ENCODE results near the gene RALGAPB. TPM values are rescaled to one million over a fixed set of nuclear protein-coding genes. Genes with fewer than 3 reads are reported as not detected.

Gene RALGAPB
- polyA plus RNA-seq, 2 of the 4 experiments (the other 2 are of a cell fraction), result 15.1 to 35.9 TPM

GRCh38 chr20:38548356-38549083, 75.9 kb downstream of the RALGAPB start:
- DNase-seq (ENCODE audit: low read depth in 1 of 2, low spot score in 1 of 2), result no peak
- no peaks in the 10 kb centered on the region for H3K9me3 ChIP-seq
- H3K4me2 ChIP-seq, result no peak overlapping the region
- no peak overlapping the region for H3K27ac ChIP-seq
- no peak for ATAC-seq
- TF ChIP-seq, protein P1, sequence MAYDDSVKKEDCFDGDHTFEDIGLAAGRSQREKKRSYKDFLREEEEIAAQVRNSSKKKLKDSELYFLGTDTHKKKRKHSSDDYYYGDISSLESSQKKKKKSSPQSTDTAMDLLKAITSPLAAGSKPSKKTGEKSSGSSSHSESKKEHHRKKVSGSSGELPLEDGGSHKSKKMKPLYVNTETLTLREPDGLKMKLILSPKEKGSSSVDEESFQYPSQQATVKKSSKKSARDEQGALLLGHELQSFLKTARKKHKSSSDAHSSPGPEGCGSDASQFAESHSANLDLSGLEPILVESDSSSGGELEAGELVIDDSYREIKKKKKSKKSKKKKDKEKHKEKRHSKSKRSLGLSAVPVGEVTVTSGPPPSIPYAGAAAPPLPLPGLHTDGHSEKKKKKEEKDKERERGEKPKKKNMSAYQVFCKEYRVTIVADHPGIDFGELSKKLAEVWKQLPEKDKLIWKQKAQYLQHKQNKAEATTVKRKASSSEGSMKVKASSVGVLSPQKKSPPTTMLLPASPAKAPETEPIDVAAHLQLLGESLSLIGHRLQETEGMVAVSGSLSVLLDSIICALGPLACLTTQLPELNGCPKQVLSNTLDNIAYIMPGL (CRISPR knock-in tag; IDR thresholded peaks at IDR 0.05; ENCODE audit: borderline replicate concordance), result no peak
- TF ChIP-seq PHF8 (IDR thresholded peaks at IDR 0.05; ENCODE audit: borderline replicate concordance, low read depth) (no peak), SREBF2 (IDR thresholded peaks at IDR 0.05) (no peak), ZFP36 (IDR thresholded peaks at IDR 0.05; ENCODE audit: borderline replicate concordance, partially characterized antibody) (no peak), RARB (CRISPR knock-in tag; IDR thresholded peaks at IDR 0.05) (no peak), MAZ (IDR thresholded peaks at IDR 0.05; ENCODE audit: borderline replicate concordance, low read depth, low read length) (no peak), EP300 (IDR thresholded peaks at IDR 0.05) (no peak), KDM5A (IDR thresholded peaks at IDR 0.05) (no peak), CBX2 (IDR thresholded peaks at IDR 0.05; ENCODE audit: borderline replicate concordance, low read depth) (no peak), POLR2AphosphoS2 (conservative IDR thresholded peaks at IDR 0.05; ENCODE audit: low read length) (no peak), ATOH8 (CRISPR knock-in tag; IDR thresholded peaks at IDR 0.05; ENCODE audit: low read depth) (no peak), EHMT2 (IDR thresholded peaks at IDR 0.05; ENCODE audit: low read depth) (no peak), E2F6 (IDR thresholded peaks at IDR 0.05; ENCODE audit: borderline replicate concordance, low read depth) (no peak), MAFK (IDR thresholded peaks at IDR 0.05; ENCODE audit: partially characterized antibody) (no peak), SMC3 (IDR thresholded peaks at IDR 0.05) (no peak), HOXB13 (CRISPR knock-in tag; IDR thresholded peaks at IDR 0.05; ENCODE audit: low read depth) (no peak), HES2 (IDR thresholded peaks at IDR 0.05) (no peak), ZNF302 (CRISPR knock-in tag; IDR thresholded peaks at IDR 0.05) (no peak)
- TF ChIP-seq, protein P2, sequence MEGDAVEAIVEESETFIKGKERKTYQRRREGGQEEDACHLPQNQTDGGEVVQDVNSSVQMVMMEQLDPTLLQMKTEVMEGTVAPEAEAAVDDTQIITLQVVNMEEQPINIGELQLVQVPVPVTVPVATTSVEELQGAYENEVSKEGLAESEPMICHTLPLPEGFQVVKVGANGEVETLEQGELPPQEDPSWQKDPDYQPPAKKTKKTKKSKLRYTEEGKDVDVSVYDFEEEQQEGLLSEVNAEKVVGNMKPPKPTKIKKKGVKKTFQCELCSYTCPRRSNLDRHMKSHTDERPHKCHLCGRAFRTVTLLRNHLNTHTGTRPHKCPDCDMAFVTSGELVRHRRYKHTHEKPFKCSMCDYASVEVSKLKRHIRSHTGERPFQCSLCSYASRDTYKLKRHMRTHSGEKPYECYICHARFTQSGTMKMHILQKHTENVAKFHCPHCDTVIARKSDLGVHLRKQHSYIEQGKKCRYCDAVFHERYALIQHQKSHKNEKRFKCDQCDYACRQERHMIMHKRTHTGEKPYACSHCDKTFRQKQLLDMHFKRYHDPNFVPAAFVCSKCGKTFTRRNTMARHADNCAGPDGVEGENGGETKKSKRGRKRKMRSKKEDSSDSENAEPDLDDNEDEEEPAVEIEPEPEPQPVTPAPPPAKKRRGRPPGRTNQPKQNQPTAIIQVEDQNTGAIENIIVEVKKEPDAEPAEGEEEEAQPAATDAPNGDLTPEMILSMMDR (IDR thresholded peaks at IDR 0.05), result no peak
- no peak for FAIRE-seq
- CTCF ChIA-PET, result interaction anchor here (1.4 kb wide), 1 partner anchor 14 kb away, joined by 3 read pairs; no protein-coding TSS in a partner anchor
- H3K4me3 ChIP-seq, result no peak overlapping the region
- H3K4me1 ChIP-seq, result no peaks in the 10 kb centered on the region
- POLR2A ChIA-PET, result no interaction called here
- WGBS (ENCODE audit: missing lambda C conversion rate), result 94% methylated on average over 3 of the region's 3 CpGs

- FAIRE-seq (no peak), DNase-seq (ENCODE audit: low read depth in 1 of 2, low spot score in 1 of 2) (peak in 1 of 2 experiments; percentile 25), ATAC-seq (peak; percentile 66 to 76; a peak in 4 of 6 replicates)
- ChIA-PET CTCF (interaction anchor here (1.0 kb wide), 1 partner anchor 17 kb away, joined by 3 read pairs; no protein-coding TSS in a partner anchor), POLR2A (no interaction called here)
- no peak overlapping the region for H3K4me2 ChIP-seq
- H3K4me1 ChIP-seq, result no peaks in the 10 kb centered on the region
- no peak overlapping the region for H3K4me3 ChIP-seq
- H3K27ac ChIP-seq, result no peak overlapping the region
- 90% methylated on average over 1 of the region's 1 CpG for WGBS (ENCODE audit: missing lambda C conversion rate)
- no peaks in the 10 kb centered on the region for H3K9me3 ChIP-seq
- no peak for TF ChIP-seq GATA3 (IDR thresholded peaks at IDR 0.05; ENCODE audit: borderline replicate concordance)
- TF ChIP-seq CBX2 (IDR thresholded peaks at IDR 0.05; ENCODE audit: borderline replicate concordance, low read depth), result no peak
- no peak for TF ChIP-seq TP53 (CRISPR knock-in tag; IDR thresholded peaks at IDR 0.05)
- TF ChIP-seq FOSB (CRISPR knock-in tag; IDR thresholded peaks at IDR 0.05), result no peak
- no peak for TF ChIP-seq RFX5 (IDR thresholded peaks at IDR 0.05)
- TF ChIP-seq CBX8 (IDR thresholded peaks at IDR 0.05), result no peak
- no peak for TF ChIP-seq ATOH8 (CRISPR knock-in tag; IDR thresholded peaks at IDR 0.05; ENCODE audit: low read depth)
- TF ChIP-seq RARB (CRISPR knock-in tag; IDR thresholded peaks at IDR 0.05), result no peak
- TF ChIP-seq NR3C1 (IDR thresholded peaks at IDR 0.05), result no peak
- TF ChIP-seq PBX3 (IDR thresholded peaks at IDR 0.05), result no peak
- TF ChIP-seq E2F6 (IDR thresholded peaks at IDR 0.05; ENCODE audit: borderline replicate concordance, low read depth), result no peak
Observed at GRCh38 chr20:38550274-38550673, 77.6 kb downstream of the RALGAPB start.

Data from A549 (cell line).